ENCODE results near the gene GRIN2A.

The GRIN2A gene

GRCh38 chr16:9824200-9825068, 357.8 kb downstream of the GRIN2A start:
- Histone ChIP-seq H3K79me2 (ENCODE audit: control insufficient read depth, insufficient read depth, low read length, unreplicated experiment) (no peaks in the 10 kb centered on the region), H3K4me1 (ENCODE audit: control insufficient read depth, insufficient read depth, low read length, unreplicated experiment) (no peaks in the 10 kb centered on the region), H3K27me3 (ENCODE audit: insufficient read depth, low read length) (no peaks in the 10 kb centered on the region), H3K4me3 (ENCODE audit: low read depth, low read length) (no peak overlapping the region), H3K36me3 (ENCODE audit: insufficient read depth, low read length) (no peaks in the 10 kb centered on the region), H3K27ac (ENCODE audit: low read depth, low read length) (no peak overlapping the region), H2AFZ (ENCODE audit: low read length, unreplicated experiment) (no peak overlapping the region)

GRCh38 chr16:9823510-9823909, 358.7 kb downstream of the GRIN2A start:
- Histone ChIP-seq H3K27ac (ENCODE audit: low read depth, low read length) (no peak overlapping the region), H3K36me3 (ENCODE audit: insufficient read depth, low read length) (no peaks in the 10 kb centered on the region), H3K79me2 (ENCODE audit: control insufficient read depth, insufficient read depth, low read length, unreplicated experiment) (no peaks in the 10 kb centered on the region), H3K27me3 (ENCODE audit: insufficient read depth, low read length) (no peaks in the 10 kb centered on the region), H2AFZ (ENCODE audit: low read length, unreplicated experiment) (no peak overlapping the region), H3K4me3 (ENCODE audit: low read depth, low read length) (no peak overlapping the region), H3K4me1 (ENCODE audit: control insufficient read depth, insufficient read depth, low read length, unreplicated experiment) (no peaks in the 10 kb centered on the region)

GRCh38 chr16:9821970-9822369, 360.3 kb downstream of the GRIN2A start:
- H3K79me2 ChIP-seq (ENCODE audit: control insufficient read depth, insufficient read depth, low read length, unreplicated experiment) = no peaks in the 10 kb centered on the region
- H3K36me3 ChIP-seq (ENCODE audit: insufficient read depth, low read length) = no peaks in the 10 kb centered on the region
- no peak overlapping the region for H3K27ac ChIP-seq (ENCODE audit: low read depth, low read length)
- no peaks in the 10 kb centered on the region for H3K4me1 ChIP-seq (ENCODE audit: control insufficient read depth, insufficient read depth, low read length, unreplicated experiment)
- H3K4me3 ChIP-seq (ENCODE audit: low read depth, low read length) = no peak overlapping the region
- H2AFZ ChIP-seq (ENCODE audit: low read length, unreplicated experiment) = no peak overlapping the region
- H3K27me3 ChIP-seq (ENCODE audit: insufficient read depth, low read length) = no peaks in the 10 kb centered on the region

GRCh38 chr16:9821331-9821730, 360.9 kb downstream of the GRIN2A start:
- no peak overlapping the region for H3K27ac ChIP-seq (ENCODE audit: low read depth, low read length)
- no peaks in the 10 kb centered on the region for H3K27me3 ChIP-seq (ENCODE audit: insufficient read depth, low read length)
- H3K79me2 ChIP-seq (ENCODE audit: control insufficient read depth, insufficient read depth, low read length, unreplicated experiment) = no peaks in the 10 kb centered on the region
- H3K4me3 ChIP-seq (ENCODE audit: low read depth, low read length) = no peak overlapping the region
- no peaks in the 10 kb centered on the region for H3K36me3 ChIP-seq (ENCODE audit: insufficient read depth, low read length)
- H3K4me1 ChIP-seq (ENCODE audit: control insufficient read depth, insufficient read depth, low read length, unreplicated experiment) = no peaks in the 10 kb centered on the region
- no peak overlapping the region for H2AFZ ChIP-seq (ENCODE audit: low read length, unreplicated experiment)

GRCh38 chr16:9820476-9821246, 361.6 kb downstream of the GRIN2A start:
- Histone ChIP-seq H3K36me3 (ENCODE audit: insufficient read depth, low read length) (no peaks in the 10 kb centered on the region), H3K4me1 (ENCODE audit: control insufficient read depth, insufficient read depth, low read length, unreplicated experiment) (no peaks in the 10 kb centered on the region), H3K27ac (ENCODE audit: low read depth, low read length) (no peak overlapping the region)

GRCh38 chr16:9818702-9819101, 363.5 kb downstream of the GRIN2A start:
- no peak overlapping the region for H3K4me3 ChIP-seq (ENCODE audit: low read depth, low read length)
- no peaks in the 10 kb centered on the region for H3K4me1 ChIP-seq (ENCODE audit: control insufficient read depth, insufficient read depth, low read length, unreplicated experiment)
- no peak overlapping the region for H3K27ac ChIP-seq (ENCODE audit: low read depth, low read length)
- H2AFZ ChIP-seq (ENCODE audit: low read length, unreplicated experiment) = no peak overlapping the region
- no peaks in the 10 kb centered on the region for H3K36me3 ChIP-seq (ENCODE audit: insufficient read depth, low read length)
- H3K79me2 ChIP-seq (ENCODE audit: control insufficient read depth, insufficient read depth, low read length, unreplicated experiment) = no peaks in the 10 kb centered on the region
- no peaks in the 10 kb centered on the region for H3K27me3 ChIP-seq (ENCODE audit: insufficient read depth, low read length)

More at GRCh38 chr16:9820476-9821246, 361.6 kb downstream of the GRIN2A start:
- no peak overlapping the region for H3K4me3 ChIP-seq (ENCODE audit: low read depth, low read length)
- H3K27me3 ChIP-seq (ENCODE audit: insufficient read depth, low read length) = no peaks in the 10 kb centered on the region
- no peaks in the 10 kb centered on the region for H3K79me2 ChIP-seq (ENCODE audit: control insufficient read depth, insufficient read depth, low read length, unreplicated experiment)
- H2AFZ ChIP-seq (ENCODE audit: low read length, unreplicated experiment) = no peak overlapping the region

GRCh38 chr16:9817586-9817985, 364.6 kb downstream of the GRIN2A start:
- H3K27me3 ChIP-seq (ENCODE audit: insufficient read depth, low read length) = no peaks in the 10 kb centered on the region
- no peak overlapping the region for H3K4me3 ChIP-seq (ENCODE audit: low read depth, low read length)
- H3K27ac ChIP-seq (ENCODE audit: low read depth, low read length) = no peak overlapping the region
- no peaks in the 10 kb centered on the region for H3K79me2 ChIP-seq (ENCODE audit: control insufficient read depth, insufficient read depth, low read length, unreplicated experiment)
- no peaks in the 10 kb centered on the region for H3K36me3 ChIP-seq (ENCODE audit: insufficient read depth, low read length)
- no peaks in the 10 kb centered on the region for H3K4me1 ChIP-seq (ENCODE audit: control insufficient read depth, insufficient read depth, low read length, unreplicated experiment)
- H2AFZ ChIP-seq (ENCODE audit: low read length, unreplicated experiment) = no peak overlapping the region

GRCh38 chr16:9816644-9817043, 365.6 kb downstream of the GRIN2A start:
- H3K36me3 ChIP-seq (ENCODE audit: insufficient read depth, low read length) = no peaks in the 10 kb centered on the region
- no peak overlapping the region for H3K27ac ChIP-seq (ENCODE audit: low read depth, low read length)
- no peak overlapping the region for H2AFZ ChIP-seq (ENCODE audit: low read length, unreplicated experiment)
- no peaks in the 10 kb centered on the region for H3K79me2 ChIP-seq (ENCODE audit: control insufficient read depth, insufficient read depth, low read length, unreplicated experiment)
- H3K4me1 ChIP-seq (ENCODE audit: control insufficient read depth, insufficient read depth, low read length, unreplicated experiment) = no peaks in the 10 kb centered on the region
- no peaks in the 10 kb centered on the region for H3K27me3 ChIP-seq (ENCODE audit: insufficient read depth, low read length)
- H3K4me3 ChIP-seq (ENCODE audit: low read depth, low read length) = no peak overlapping the region

- H3K27ac ChIP-seq (ENCODE audit: low read depth, low read length) = no peak overlapping the region
- H3K4me3 ChIP-seq (ENCODE audit: low read depth, low read length) = no peak overlapping the region
Measured at GRCh38 chr16:9813665-9814064, 368.6 kb downstream of the GRIN2A start.

GRCh38 chr16:9808210-9808609, 374.0 kb downstream of the GRIN2A start:
- Histone ChIP-seq H3K4me3 (ENCODE audit: low read depth, low read length) (no peak overlapping the region), H3K79me2 (ENCODE audit: control insufficient read depth, insufficient read depth, low read length, unreplicated experiment) (no peaks in the 10 kb centered on the region), H3K4me1 (ENCODE audit: control insufficient read depth, insufficient read depth, low read length, unreplicated experiment) (no peaks in the 10 kb centered on the region), H2AFZ (ENCODE audit: low read length, unreplicated experiment) (no peak overlapping the region), H3K27me3 (ENCODE audit: insufficient read depth, low read length) (no peaks in the 10 kb centered on the region), H3K36me3 (ENCODE audit: insufficient read depth, low read length) (no peaks in the 10 kb centered on the region), H3K27ac (ENCODE audit: low read depth, low read length) (no peak overlapping the region)

More at GRCh38 chr16:9813665-9814064, 368.6 kb downstream of the GRIN2A start:
- Histone ChIP-seq H3K4me1 (ENCODE audit: control insufficient read depth, insufficient read depth, low read length, unreplicated experiment) (no peaks in the 10 kb centered on the region), H3K36me3 (ENCODE audit: insufficient read depth, low read length) (no peaks in the 10 kb centered on the region), H3K79me2 (ENCODE audit: control insufficient read depth, insufficient read depth, low read length, unreplicated experiment) (no peaks in the 10 kb centered on the region), H2AFZ (ENCODE audit: low read length, unreplicated experiment) (no peak overlapping the region), H3K27me3 (ENCODE audit: insufficient read depth, low read length) (no peaks in the 10 kb centered on the region)
